Mesendoderm (in vitro differentiated cells): ENCODE measurements around the gene SKAP1.

Source experiments
- DNase-seq: peaks from one replicate; pipeline ENCODE4 v3.0.0; 2013
- H2AK5ac ChIP-seq: 2 replicates; pipeline ENCODE4 v1.6.1; 2013; ENCODE audit warnings: low read length, inconsistent platforms
- H2BK120ac ChIP-seq: 2 replicates; pipeline ENCODE4 v1.6.1; 2013; ENCODE audit warnings: low read depth, mild to moderate bottlenecking, low read length, moderate library complexity, mixed read lengths
- H2BK15ac ChIP-seq: replicated peaks from 2 replicates; pipeline ENCODE4 v1.6.1; 2013; ENCODE audit warnings: low read depth, mild to moderate bottlenecking, moderate library complexity
- H2BK5ac ChIP-seq: 2 replicates; pipeline ENCODE4 v1.6.1; 2013; ENCODE audit warnings: low read length, inconsistent platforms
- H3K18ac ChIP-seq: 2 replicates; pipeline ENCODE4 v1.6.1; 2013; ENCODE audit warnings: mild to moderate bottlenecking, low read length, mixed read lengths
- H3K23ac ChIP-seq: one replicate; pipeline ENCODE4 v1.6.1; 2013; ENCODE audit warnings: low read length
- H3K27ac ChIP-seq: 2 replicates; pipeline ENCODE4 v1.5.1; 2013; ENCODE audit warnings: low read depth, mild to moderate bottlenecking, inconsistent platforms, low read length, moderate library complexity
- H3K27me3 ChIP-seq: 2 replicates; pipeline ENCODE4 v1.6.1; 2013; ENCODE audit warnings: low read length, control low read depth, mild to moderate bottlenecking, inconsistent platforms; ENCODE audit not compliant: insufficient read depth, poor library complexity
- H3K36me3 ChIP-seq: 2 replicates; pipeline ENCODE4 v1.6.1; 2013; ENCODE audit warnings: low read length, inconsistent platforms; ENCODE audit not compliant: control insufficient read depth, insufficient read depth
- H3K4ac ChIP-seq: one replicate; pipeline ENCODE4 v1.6.1; 2013; ENCODE audit warnings: low read depth, mild to moderate bottlenecking, low read length, moderate library complexity
- H3K4me1 ChIP-seq: 2 replicates; pipeline ENCODE4 v1.6.1; 2013; ENCODE audit warnings: low read depth, low read length, inconsistent platforms; ENCODE audit not compliant: control insufficient read depth
- H3K4me2 ChIP-seq: 2 replicates; pipeline ENCODE4 v1.6.1; 2013; ENCODE audit warnings: low read length
- H3K4me3 ChIP-seq: 2 replicates; pipeline ENCODE4 v1.5.1; 2013; ENCODE audit warnings: mild to moderate bottlenecking, low read length
- H3K56ac ChIP-seq: one replicate; pipeline ENCODE4 v1.6.1; 2013; ENCODE audit warnings: low read length
- H3K79me1 ChIP-seq: 2 replicates; pipeline ENCODE4 v1.6.1; 2013; ENCODE audit warnings: low read length, inconsistent platforms
- H3K79me2 ChIP-seq: 2 replicates; pipeline ENCODE4 v1.6.1; 2013; ENCODE audit warnings: mild to moderate bottlenecking, low read length; ENCODE audit not compliant: control insufficient read depth, insufficient read depth
- H3K9ac ChIP-seq: 2 replicates; pipeline ENCODE4 v1.6.1; 2013; ENCODE audit warnings: low read length, inconsistent platforms
- H4K5ac ChIP-seq: one replicate; pipeline ENCODE4 v1.6.1; 2013; ENCODE audit warnings: low read length
- H4K8ac ChIP-seq: one replicate; pipeline ENCODE4 v1.6.1; 2013; ENCODE audit warnings: low read depth, mild to moderate bottlenecking, control low read depth, low read length, moderate library complexity
- WGBS: extraction: QIAGEN DNeasy Blood & Tissue Kit; methylation state at CpG from one replicate; pipeline ENCODE4 v1.1.7; 2013; ENCODE audit warnings: low lambda C conversion rate, missing lambda C conversion rate; ENCODE audit not compliant: insufficient coverage; ENCODE audit errors: extremely low coverage; 5-methylcytosine and 5-hydroxymethylcytosine counted together

The SKAP1 gene

GRCh38 chr17:48394821-48395220 is 35.2 kb downstream of the SKAP1 start:
- Histone ChIP-seq H3K27ac (no peak overlapping the region), H2BK120ac (no peak overlapping the region), H3K4me3 (no peak overlapping the region), H3K9ac (no peak overlapping the region), H3K79me2 (no peaks in the 10 kb centered on the region), H2BK5ac (no peak overlapping the region), H4K8ac (no peak overlapping the region), H3K27me3 (no peaks in the 10 kb centered on the region), H2AK5ac (no peak overlapping the region), H3K79me1 (no peaks in the 10 kb centered on the region), H3K56ac (no peak overlapping the region), H3K36me3 (no peaks in the 10 kb centered on the region), H4K5ac (no peak overlapping the region), H3K4me1 (no peaks in the 10 kb centered on the region), H3K18ac (no peak overlapping the region), H2BK15ac (no peak overlapping the region), H3K23ac (no peak overlapping the region), H3K4ac (no peak overlapping the region), H3K4me2 (no peak overlapping the region)
- no peak for DNase-seq
- no CpG with 5 or more reads among the region's 3 CpGs for WGBS

GRCh38 chr17:48393283-48393682 is 36.7 kb downstream of the SKAP1 start:
- H3K56ac ChIP-seq = no peak overlapping the region
- no peak overlapping the region for H2BK120ac ChIP-seq
- no peak overlapping the region for H4K8ac ChIP-seq
- no peaks in the 10 kb centered on the region for H3K79me2 ChIP-seq
- DNase-seq = no peak
- no peak overlapping the region for H3K9ac ChIP-seq
- no peak overlapping the region for H2BK5ac ChIP-seq
- no peaks in the 10 kb centered on the region for H3K4me1 ChIP-seq
- H3K4me3 ChIP-seq = no peak overlapping the region
- H4K5ac ChIP-seq = no peak overlapping the region
- no peak overlapping the region for H3K4me2 ChIP-seq
- no peak overlapping the region for H3K18ac ChIP-seq
- H3K23ac ChIP-seq = no peak overlapping the region
- H3K27me3 ChIP-seq = no peaks in the 10 kb centered on the region
- no peak overlapping the region for H3K4ac ChIP-seq
- H3K36me3 ChIP-seq = no peaks in the 10 kb centered on the region
- H2AK5ac ChIP-seq = no peak overlapping the region
- no peak overlapping the region for H3K27ac ChIP-seq
- H3K79me1 ChIP-seq = no peaks in the 10 kb centered on the region
- no peak overlapping the region for H2BK15ac ChIP-seq

- WGBS = no CpG with 5 or more reads among the region's 4 CpGs
- no peak overlapping the region for H3K27ac ChIP-seq
- H3K36me3 ChIP-seq = no peaks in the 10 kb centered on the region
- H3K9ac ChIP-seq = no peak overlapping the region
- no peak overlapping the region for H3K4me2 ChIP-seq
- H2BK5ac ChIP-seq = no peak overlapping the region
- H2BK15ac ChIP-seq = no peak overlapping the region
- no peak overlapping the region for H3K4ac ChIP-seq
- H4K8ac ChIP-seq = no peak overlapping the region
- H2BK120ac ChIP-seq = no peak overlapping the region
- no peaks in the 10 kb centered on the region for H3K79me1 ChIP-seq
- H3K23ac ChIP-seq = no peak overlapping the region
- H3K18ac ChIP-seq = no peak overlapping the region
- H4K5ac ChIP-seq = no peak overlapping the region
- H3K4me3 ChIP-seq = no peak overlapping the region
- H3K27me3 ChIP-seq = no peaks in the 10 kb centered on the region
- H3K4me1 ChIP-seq = no peaks in the 10 kb centered on the region
- no peak for DNase-seq
- H2AK5ac ChIP-seq = no peak overlapping the region
- no peaks in the 10 kb centered on the region for H3K79me2 ChIP-seq
- no peak overlapping the region for H3K56ac ChIP-seq
Measured at GRCh38 chr17:48392857-48393256, 37.2 kb downstream of the SKAP1 start.

- Histone ChIP-seq H2BK120ac (no peak overlapping the region), H3K18ac (no peak overlapping the region), H2BK15ac (no peak overlapping the region), H3K56ac (no peak overlapping the region), H4K8ac (no peak overlapping the region), H3K27me3 (no peaks in the 10 kb centered on the region), H2BK5ac (no peak overlapping the region), H3K79me1 (no peaks in the 10 kb centered on the region), H3K36me3 (no peaks in the 10 kb centered on the region), H3K79me2 (no peaks in the 10 kb centered on the region), H2AK5ac (no peak overlapping the region), H3K4me3 (no peak overlapping the region), H3K4ac (no peak overlapping the region), H3K4me2 (no peak overlapping the region), H3K4me1 (no peaks in the 10 kb centered on the region), H4K5ac (no peak overlapping the region), H3K9ac (no peak overlapping the region), H3K27ac (no peak overlapping the region), H3K23ac (no peak overlapping the region)
- no peak for DNase-seq
- no CpG with 5 or more reads among the region's 1 CpG for WGBS
Measured at GRCh38 chr17:48391444-48391843, 38.6 kb downstream of the SKAP1 start.

- no peak overlapping the region for H3K56ac ChIP-seq
- H3K27me3 ChIP-seq = no peaks in the 10 kb centered on the region
- no peak for DNase-seq
- H3K4ac ChIP-seq = no peak overlapping the region
- H3K23ac ChIP-seq = no peak overlapping the region
- H3K27ac ChIP-seq = no peak overlapping the region
- no peak overlapping the region for H3K4me2 ChIP-seq
- no peaks in the 10 kb centered on the region for H3K79me1 ChIP-seq
- H4K8ac ChIP-seq = no peak overlapping the region
- H2AK5ac ChIP-seq = no peak overlapping the region
- H3K79me2 ChIP-seq = no peaks in the 10 kb centered on the region
- no peak overlapping the region for H2BK120ac ChIP-seq
- no peak overlapping the region for H3K4me3 ChIP-seq
- no peak overlapping the region for H2BK5ac ChIP-seq
- no peaks in the 10 kb centered on the region for H3K4me1 ChIP-seq
- no peak overlapping the region for H3K18ac ChIP-seq
- no peak overlapping the region for H2BK15ac ChIP-seq
- H3K36me3 ChIP-seq = no peaks in the 10 kb centered on the region
- H3K9ac ChIP-seq = no peak overlapping the region
- no peak overlapping the region for H4K5ac ChIP-seq
Measured at GRCh38 chr17:48389903-48390302, 40.1 kb downstream of the SKAP1 start.

GRCh38 chr17:48388955-48389743 is 40.9 kb downstream of the SKAP1 start:
- Histone ChIP-seq H3K27ac (no peak overlapping the region), H3K9ac (no peak overlapping the region), H3K79me1 (no peaks in the 10 kb centered on the region), H3K4me2 (no peak overlapping the region), H2BK120ac (no peak overlapping the region), H2AK5ac (no peak overlapping the region), H4K8ac (no peak overlapping the region), H4K5ac (no peak overlapping the region), H3K56ac (no peak overlapping the region), H3K4me1 (no peaks in the 10 kb centered on the region), H3K27me3 (no peaks in the 10 kb centered on the region), H2BK5ac (no peak overlapping the region), H3K4me3 (no peak overlapping the region), H3K36me3 (no peaks in the 10 kb centered on the region), H3K23ac (no peak overlapping the region), H3K4ac (no peak overlapping the region), H2BK15ac (no peak overlapping the region), H3K79me2 (no peaks in the 10 kb centered on the region), H3K18ac (no peak overlapping the region)
- no CpG with 5 or more reads among the region's 5 CpGs for WGBS
- no peak for DNase-seq
